Mesothelial cell of epicardium (in vitro differentiated cells): ENCODE data around the gene GRIK5. TPM values are rescaled to one million over a fixed set of nuclear protein-coding genes. Genes with fewer than 3 reads are reported as not detected.

Experiments
- DNase-seq, 2 experiments: peaks; one replicate each; pipeline ENCODE4 v3.0.0; 2021; ENCODE audit warnings: low spot score in 2 of 2; ENCODE audit not compliant: unreplicated experiment in 2 of 2
- H3K27ac Mint-ChIP-seq: 2 replicates; pipeline ENCODE4 v1.8.0; 2021; ENCODE audit warnings: mixed read lengths
- H3K27me3 Mint-ChIP-seq: 2 replicates; pipeline ENCODE4 v1.8.0; 2021; ENCODE audit warnings: low read depth, mixed read lengths
- H3K36me3 Mint-ChIP-seq: 2 replicates; pipeline ENCODE4 v1.8.0; 2021; ENCODE audit warnings: mixed read lengths
- H3K4me1 Mint-ChIP-seq: 2 replicates; pipeline ENCODE4 v1.8.0; 2021; ENCODE audit warnings: mixed read lengths
- H3K4me3 Mint-ChIP-seq: 2 replicates; pipeline ENCODE4 v1.8.0; 2021; ENCODE audit warnings: mild to moderate bottlenecking, moderate library complexity, mixed read lengths
- H3K9me3 Mint-ChIP-seq: 2 replicates; pipeline ENCODE4 v1.8.0; 2021; ENCODE audit warnings: mixed read lengths
- CTCF ChIP-seq: fragments of 200-600 bp; sonication (generic); IDR thresholded peaks from one replicate; pipeline ENCODE4 v1.5.0; 2021; ENCODE audit warnings: antibody characterized with exemption; ENCODE audit not compliant: unreplicated experiment
- total RNA-seq: library from RNA; stranded (reverse); gene quantifications from 3 replicates; pipeline ENCODE4 v1.2.1, GENCODE V29; 2021

The GRIK5 gene
- total RNA-seq, 1 donor from 2014 or later: 38.3 TPM

DNA sequence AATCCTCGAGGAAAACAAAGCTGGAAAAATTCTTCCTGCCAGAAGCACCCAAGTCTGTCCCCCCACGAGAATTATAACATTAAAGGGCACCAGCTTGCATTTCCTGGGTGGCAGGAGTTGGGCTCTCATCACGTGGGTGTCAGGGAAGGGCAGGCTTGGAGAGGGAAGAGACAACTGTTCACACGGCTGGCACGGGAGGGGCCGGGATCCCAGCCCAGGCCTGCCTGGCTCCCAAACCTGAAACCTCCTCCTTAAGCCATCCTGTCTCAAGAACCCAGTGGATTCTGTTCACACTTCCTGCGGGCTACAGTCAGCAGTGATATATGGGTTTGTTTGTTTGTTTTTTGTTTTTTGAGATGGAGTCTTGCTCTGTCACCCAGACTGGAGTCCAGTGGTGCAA, 12.2 kb downstream of the GRIK5 start:
- no peak for TF ChIP-seq CTCF
- Mint-ChIP-seq H3K36me3 (peaks cover 27% of the 10 kb centered on the region), H3K4me1 (no peaks in the 10 kb centered on the region), H3K27me3 (no peaks in the 10 kb centered on the region), H3K4me3 (no peak overlapping the region), H3K9me3 (no peaks in the 10 kb centered on the region), H3K27ac (no peak overlapping the region)
- no peak for DNase-seq

DNA sequence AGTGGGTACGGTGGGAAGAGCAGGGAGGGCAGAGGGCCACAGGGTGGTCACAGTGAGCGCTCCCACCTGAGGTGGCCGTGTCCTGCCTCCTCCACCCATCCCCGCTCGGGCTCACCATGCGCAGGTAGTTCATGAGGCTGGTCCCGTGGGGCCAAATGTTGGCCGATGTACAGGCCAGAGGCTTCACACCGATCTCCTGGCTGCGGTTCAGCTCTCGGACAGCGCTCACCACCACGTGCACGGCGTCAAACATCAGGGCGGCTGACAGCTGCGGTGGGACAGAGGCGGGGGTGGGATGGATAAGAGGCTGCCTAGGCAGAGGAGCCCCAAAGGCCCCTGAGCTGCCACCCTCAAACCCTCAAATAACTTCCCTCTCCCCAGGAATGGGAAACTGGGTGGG, 15.8 kb downstream of the GRIK5 start:
- no peak overlapping the region for H3K27ac Mint-ChIP-seq
- no peaks in the 10 kb centered on the region for H3K4me1 Mint-ChIP-seq
- no peaks in the 10 kb centered on the region for H3K9me3 Mint-ChIP-seq
- H3K36me3 Mint-ChIP-seq: peaks cover 23% of the 10 kb centered on the region
- no peak for DNase-seq
- no peaks in the 10 kb centered on the region for H3K27me3 Mint-ChIP-seq
- no peak for TF ChIP-seq CTCF
- H3K4me3 Mint-ChIP-seq: no peak overlapping the region

DNA sequence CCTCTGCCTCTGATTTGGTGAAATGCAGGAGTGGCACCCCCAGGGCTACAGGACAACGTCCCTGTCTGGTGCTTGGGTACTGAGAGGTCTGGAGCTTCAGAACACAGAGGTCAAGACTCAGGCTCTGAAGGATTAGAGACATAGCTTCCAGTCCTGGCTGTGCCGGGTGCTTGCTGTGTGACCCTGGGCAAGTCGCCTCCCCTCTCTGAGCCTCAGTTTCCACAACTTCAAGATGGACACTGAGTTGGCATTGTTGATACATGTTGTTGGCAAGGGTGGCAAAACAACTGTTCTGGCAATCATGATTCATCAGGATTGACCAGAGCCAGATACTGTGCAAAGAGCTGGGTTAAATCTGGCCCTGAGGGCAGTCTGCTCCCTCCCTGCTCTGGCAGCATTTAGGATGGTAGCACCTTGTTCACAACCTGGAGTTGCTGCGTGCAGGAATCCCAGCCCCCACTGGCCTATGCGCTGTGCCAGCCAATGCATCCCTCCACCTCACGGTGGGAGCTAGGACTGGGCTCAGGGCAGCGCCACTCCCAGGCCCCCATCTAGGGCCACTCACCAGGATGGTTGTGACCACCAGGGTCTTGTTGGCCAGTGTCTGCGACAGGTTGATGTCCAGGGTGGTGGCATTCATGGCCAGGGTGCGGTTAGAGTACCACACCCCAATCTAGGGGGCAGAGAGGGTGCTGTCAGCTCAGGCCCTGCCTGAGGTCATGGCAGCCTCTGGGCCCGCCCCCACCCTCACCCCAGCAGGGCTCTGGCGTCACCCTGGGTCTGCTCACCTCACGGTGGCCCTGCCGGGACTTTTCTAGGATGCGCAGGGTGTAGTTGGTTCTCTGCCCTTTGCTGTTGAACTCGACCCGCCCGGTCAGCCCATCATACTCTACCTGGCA, 16.7 kb downstream of the GRIK5 start:
- TF ChIP-seq CTCF: no peak
- H3K4me1 Mint-ChIP-seq: no peaks in the 10 kb centered on the region
- H3K27ac Mint-ChIP-seq: no peak overlapping the region
- H3K4me3 Mint-ChIP-seq: no peak overlapping the region
- no peaks in the 10 kb centered on the region for H3K9me3 Mint-ChIP-seq
- H3K27me3 Mint-ChIP-seq: no peaks in the 10 kb centered on the region
- H3K36me3 Mint-ChIP-seq: peaks cover 21% of the 10 kb centered on the region
- DNase-seq: no peak

GRCh38 chr19:42052241-42052863, 17.7 kb downstream of the GRIK5 start:
- no peak for TF ChIP-seq CTCF
- H3K9me3 Mint-ChIP-seq: no peaks in the 10 kb centered on the region
- H3K36me3 Mint-ChIP-seq: peaks cover 21% of the 10 kb centered on the region
- H3K27ac Mint-ChIP-seq: no peak overlapping the region
- H3K27me3 Mint-ChIP-seq: no peaks in the 10 kb centered on the region
- no peaks in the 10 kb centered on the region for H3K4me1 Mint-ChIP-seq
- no peak for DNase-seq
- no peak overlapping the region for H3K4me3 Mint-ChIP-seq

- TF ChIP-seq CTCF: no peak
- Mint-ChIP-seq H3K27me3 (no peaks in the 10 kb centered on the region), H3K4me1 (no peaks in the 10 kb centered on the region), H3K4me3 (no peak overlapping the region), H3K27ac (no peak overlapping the region), H3K36me3 (peaks cover 21% of the 10 kb centered on the region), H3K9me3 (no peaks in the 10 kb centered on the region)
- no peak for DNase-seq
These were observed 18.6 kb downstream of the GRIK5 start for GRCh38 chr19:42051166-42052115.
